HG03135 (cell line): Measurements from ENCODE around the gene EPB41L1.

ENCODE experiments used
- ATAC-seq: cut with Tn5 transposase; IDR thresholded peaks from one replicate; pipeline ENCODE4 v1.9.1; 2021; ENCODE audit warnings: mild to moderate bottlenecking, moderate library complexity; ENCODE audit not compliant: unreplicated experiment

EPB41L1 gene

GRCh38 chr20:36153736-36154699 lies 522 bp upstream of the EPB41L1 start:
- no peak for ATAC-seq

GRCh38 chr20:36155629-36155971 lies 1.1 kb downstream of the EPB41L1 start:
- ATAC-seq = no peak

- no peak for ATAC-seq
Observed at GRCh38 chr20:36155991-36156390, 1.5 kb downstream of the EPB41L1 start.

- no peak for ATAC-seq
Observed at GRCh38 chr20:36157610-36158009, 3.1 kb downstream of the EPB41L1 start.

GRCh38 chr20:36158160-36158741 lies 3.7 kb downstream of the EPB41L1 start:
- no peak for ATAC-seq

- no peak for ATAC-seq
Observed at GRCh38 chr20:36159833-36160232, 5.3 kb downstream of the EPB41L1 start.

- no peak for ATAC-seq
Observed at GRCh38 chr20:36162272-36162966, 7.9 kb downstream of the EPB41L1 start.

- no peak for ATAC-seq
Observed at GRCh38 chr20:36167902-36168503, 13.5 kb downstream of the EPB41L1 start.

- ATAC-seq = no peak
Observed at GRCh38 chr20:36170542-36171215, 16.1 kb downstream of the EPB41L1 start.

GRCh38 chr20:36173451-36173933 lies 19.0 kb downstream of the EPB41L1 start:
- ATAC-seq = no peak

GRCh38 chr20:36175016-36175415 lies 20.5 kb downstream of the EPB41L1 start:
- ATAC-seq = no peak

GRCh38 chr20:36175475-36175995 lies 21.0 kb downstream of the EPB41L1 start:
- no peak for ATAC-seq

- ATAC-seq = no peak
Observed at GRCh38 chr20:36177716-36178115, 23.2 kb downstream of the EPB41L1 start.

GRCh38 chr20:36179170-36179945 lies 24.8 kb downstream of the EPB41L1 start:
- no peak for ATAC-seq

- ATAC-seq = no peak
Observed at GRCh38 chr20:36180323-36180722, 25.8 kb downstream of the EPB41L1 start.

- ATAC-seq = no peak
Observed at GRCh38 chr20:36181934-36182603, 27.5 kb downstream of the EPB41L1 start.

- no peak for ATAC-seq
Observed at GRCh38 chr20:36182604-36183154, 28.1 kb downstream of the EPB41L1 start.

- no peak for ATAC-seq
Observed at GRCh38 chr20:36183155-36183944, 28.8 kb downstream of the EPB41L1 start.
